B cell (primary cell): ENCODE results near the gene SDC4. TPM values are rescaled to one million over a fixed set of nuclear protein-coding genes. Genes with fewer than 3 reads are reported as not detected.

Experiments used
- ATAC-seq: fragments of 200-7000 bp; cut with Tn5 transposase; one replicate; pipeline ENCODE4 v1.10.0; 2021; ENCODE audit warnings: low read depth, mild to moderate bottlenecking, moderate number of reproducible peaks, moderate library complexity
- CTCF ChIA-PET: fragments of 350-600 bp; sonication (Branson Sonifier 250); formaldehyde crosslinking; loops from one replicate; lab custom pipeline; 2021; ENCODE audit warnings: antibody characterized with exemption, inconsistent platforms; lab: Charles Lee
- POLR2A ChIA-PET: fragments of 350-600 bp; sonication (Branson Sonifier 250); formaldehyde crosslinking; loops from one replicate; lab custom pipeline; 2021; ENCODE audit warnings: antibody characterized with exemption; lab: Charles Lee
- DNase-seq: peaks from one replicate; pipeline ENCODE4 v3.0.0; 2013
- H2AFZ ChIP-seq: 2 replicates; pipeline ENCODE4 v1.6.1; 2012; ENCODE audit warnings: mild to moderate bottlenecking, low read depth, low read length; ENCODE audit not compliant: insufficient read depth, poor library complexity, severe bottlenecking
- H3K27ac ChIP-seq, 2 donors: 1 replicate in 1 of 2; 2 replicates in 1 of 2; pipeline ENCODE4 v1.5.1; 2012 to 2013; ENCODE audit warnings: low read length in 2 of 2, mild to moderate bottlenecking in 2 of 2, moderate library complexity in 1 of 2
- H3K27me3 ChIP-seq, 4 experiments: fragments of 200-600 bp in 1 of 4; sonication (generic) in 1 of 4; replicated peaks in 1 of 4; 1 replicate in 2 of 4; 2 replicates in 2 of 4; pipeline versions ENCODE4 v1.6.1 to v1.7.0; 2013 to 2016; ENCODE audit warnings: low read length in 3 of 4, mild to moderate bottlenecking in 2 of 4, mixed read lengths in 1 of 4, moderate library complexity in 1 of 4; ENCODE audit not compliant: insufficient read depth in 4 of 4, control insufficient read depth in 3 of 4; ENCODE audit errors: control extremely low read depth in 1 of 4
- H3K36me3 ChIP-seq, 2 experiments: replicated peaks in 1 of 2; 1 replicate in 1 of 2; 2 replicates in 1 of 2; pipeline versions ENCODE4 v1.6.1 to v1.7.1; 2013; ENCODE audit warnings: low read length in 1 of 2; ENCODE audit not compliant: insufficient read depth in 2 of 2, control insufficient read depth in 1 of 2; ENCODE audit errors: control extremely low read depth in 1 of 2, extremely low read depth in 1 of 2
- H3K4me1 ChIP-seq, 2 donors: fragments of 200-600 bp in 1 of 2; sonication (generic) in 1 of 2; 1 replicate in 1 of 2; 2 replicates in 1 of 2; pipeline versions ENCODE4 v1.5.1 to v1.6.1; 2013 to 2017; ENCODE audit warnings: low read length in 2 of 2; ENCODE audit not compliant: control insufficient read depth in 2 of 2, insufficient read depth in 2 of 2
- H3K4me2 ChIP-seq: replicated peaks from 2 replicates; pipeline ENCODE3; 2012; ENCODE audit warnings: mild to moderate bottlenecking, low read depth, low read length; ENCODE audit not compliant: poor library complexity, severe bottlenecking
- H3K4me3 ChIP-seq, 5 experiments: fragments of 200-600 bp in 1 of 5; sonication (generic) in 1 of 5; 1 replicate in 3 of 5; 2 replicates in 2 of 5; pipeline versions ENCODE4 v1.5.1 to v1.7.0; 2011 to 2016; ENCODE audit warnings: low read length in 4 of 5, mild to moderate bottlenecking in 4 of 5, low read depth in 2 of 5, control low read depth in 1 of 5, moderate library complexity in 1 of 5; ENCODE audit not compliant: insufficient read depth in 1 of 5; ENCODE audit errors: control extremely low read depth in 1 of 5, extremely low read depth in 1 of 5
- H3K79me2 ChIP-seq: fragments of 200-600 bp; sonication (generic); one replicate; pipeline ENCODE4 v1.6.0; 2016; ENCODE audit warnings: low read length; ENCODE audit not compliant: control insufficient read depth, insufficient read depth
- H3K9ac ChIP-seq: fragments of 200-600 bp; sonication (generic); 2 replicates; pipeline ENCODE4 v1.6.1; 2017; ENCODE audit warnings: mild to moderate bottlenecking, low read length, moderate library complexity
- H3K9me3 ChIP-seq, 3 donors: one replicate each; pipeline versions ENCODE4 v1.6.1 to v1.7.1; 2013; ENCODE audit warnings: low read length in 2 of 3; ENCODE audit not compliant: control insufficient read depth in 2 of 3, insufficient read depth in 1 of 3; ENCODE audit errors: control extremely low read depth in 1 of 3
- H4K20me1 ChIP-seq: 2 replicates; pipeline ENCODE4 v1.6.0; 2012; ENCODE audit warnings: mild to moderate bottlenecking, low read length; ENCODE audit not compliant: insufficient read depth, control insufficient read depth, poor library complexity, severe bottlenecking
- H3K27ac Mint-ChIP-seq: one replicate; pipeline ENCODE4 v1.8.0; 2021; ENCODE audit warnings: mixed read lengths
- H3K27me3 Mint-ChIP-seq: one replicate; pipeline ENCODE4 v1.8.0; 2021; ENCODE audit warnings: mixed read lengths
- H3K4me1 Mint-ChIP-seq: one replicate; pipeline ENCODE4 v1.8.0; 2021; ENCODE audit warnings: mixed read lengths
- H3K4me3 Mint-ChIP-seq: one replicate; pipeline ENCODE4 v1.8.0; 2021; ENCODE audit warnings: mixed read lengths
- H3K9me3 Mint-ChIP-seq: one replicate; pipeline ENCODE4 v1.8.0; 2022; ENCODE audit warnings: mixed read lengths; ENCODE audit not compliant: insufficient read depth
- EZH2 ChIP-seq: IDR thresholded peaks from 2 replicates; pipeline ENCODE4 v1.6.1; 2012; ENCODE audit warnings: borderline replicate concordance, low read depth, mild to moderate bottlenecking, moderate library complexity, low read length; ENCODE audit not compliant: insufficient read depth, poor library complexity, severe bottlenecking
- WGBS: methylation state at CpG from one replicate; pipeline ENCODE4 v1.1.5; 2013; ENCODE audit warnings: missing lambda C conversion rate; ENCODE audit not compliant: insufficient coverage; 5-methylcytosine and 5-hydroxymethylcytosine counted together
- intact Hi-C: fragments of 100-400 bp; cut with micrococcal nuclease; formaldehyde crosslinking; loops from one replicate; pipeline ENCODE4 v1.10.0; 2022
- polyA plus RNA-seq: library from polyadenylated mRNA; depleted of rRNA; stranded (reverse); fragments of >200 nt; gene quantifications from 2 replicates; pipeline ENCODE4 v1.2.3, GENCODE V29; 2012
- total RNA-seq, 2 donors: library from RNA; stranded (reverse); fragments of 120-200 nt in 1 of 2; gene quantifications; 1 replicate in 1 of 2; 2 replicates in 1 of 2; pipeline versions ENCODE4 v1.2.3 to v1.2.4, GENCODE V29; 2013 to 2022
- TF ChIP-seq, protein P1 (sequence below): fragments of 200-600 bp; IDR thresholded peaks from one replicate; pipeline ENCODE4 v1.8.0; 2022; ENCODE audit warnings: antibody characterized with exemption, mild to moderate bottlenecking

Gene SDC4
- total and polyA plus RNA-seq, 2 donors (not counting 1 experiment from before 2014, with no cell fraction given): 0.04 TPM; not detected in 1

DNA sequence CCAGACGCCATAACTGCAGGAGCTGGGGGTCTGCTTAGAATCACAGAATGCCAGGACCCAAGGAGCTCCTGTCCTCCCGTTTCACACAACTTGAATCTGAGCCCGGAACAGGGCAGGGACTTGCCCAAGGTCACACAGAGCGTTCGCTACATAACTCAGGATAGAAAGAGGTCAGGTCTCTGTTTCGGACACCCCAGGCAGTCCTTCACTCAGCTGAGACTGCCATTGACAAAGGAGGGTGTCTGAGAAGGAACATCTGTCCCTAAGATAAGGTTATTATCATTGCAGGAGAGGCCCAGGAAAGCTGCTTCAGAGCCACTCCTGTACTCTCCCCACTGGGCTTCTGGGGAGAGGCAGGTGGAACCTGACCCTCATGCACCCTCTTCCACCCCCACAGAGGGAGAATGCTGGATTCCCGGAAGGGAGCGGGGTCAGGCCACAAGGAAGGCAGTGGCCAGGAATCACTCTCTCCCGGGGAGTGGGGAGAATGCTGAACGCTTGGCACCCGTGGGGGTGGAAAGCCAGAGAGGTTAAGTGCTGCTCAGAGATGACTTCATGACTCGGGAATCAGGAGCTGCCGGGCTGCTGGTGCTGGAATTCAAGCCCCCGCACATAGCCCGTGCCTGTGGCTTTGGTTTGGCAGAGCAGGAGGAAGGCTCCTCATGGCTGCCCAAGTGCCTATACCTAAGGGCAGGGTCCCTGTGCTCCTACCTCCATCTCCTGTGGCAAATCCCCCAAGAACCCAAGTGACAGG, 10.7 kb downstream of the SDC4 start:
- Mint-ChIP-seq H3K4me3 (no peak overlapping the region), H3K9me3 (no peaks in the 10 kb centered on the region), H3K4me1 (no peaks in the 10 kb centered on the region), H3K27ac (no peak overlapping the region), H3K27me3 (peaks cover 7% of the 10 kb centered on the region)
- H2AFZ ChIP-seq: no peak overlapping the region
- H3K27me3 ChIP-seq: peaks cover 0 to 6% (median 0%) of the 10 kb centered on the region in 4 experiments
- H3K79me2 ChIP-seq: no peaks in the 10 kb centered on the region
- POLR2A ChIA-PET: no interaction called here
- DNase-seq: no peak
- H3K9ac ChIP-seq: no peak overlapping the region
- H3K36me3 ChIP-seq: no peaks in the 10 kb centered on the region
- ATAC-seq: no peak
- H3K9me3 ChIP-seq: no peaks in the 10 kb centered on the region
- H3K4me2 ChIP-seq: no peak overlapping the region
- H3K4me3 ChIP-seq: no peak overlapping the region
- CTCF ChIA-PET: interaction anchor here (1.1 to 1.5 kb wide), 2 partner anchors 36 to 99 kb away, joined by 3 read pairs; no protein-coding TSS in a partner anchor
- H4K20me1 ChIP-seq: no peaks in the 10 kb centered on the region
- 97% methylated on average over 15 of the region's 15 CpGs for WGBS
- no peaks in the 10 kb centered on the region for H3K4me1 ChIP-seq
- H3K27ac ChIP-seq: no peak overlapping the region
- intact Hi-C loops: no loop called here
- TF ChIP-seq EZH2: no peak
- TF ChIP-seq, protein P1, sequence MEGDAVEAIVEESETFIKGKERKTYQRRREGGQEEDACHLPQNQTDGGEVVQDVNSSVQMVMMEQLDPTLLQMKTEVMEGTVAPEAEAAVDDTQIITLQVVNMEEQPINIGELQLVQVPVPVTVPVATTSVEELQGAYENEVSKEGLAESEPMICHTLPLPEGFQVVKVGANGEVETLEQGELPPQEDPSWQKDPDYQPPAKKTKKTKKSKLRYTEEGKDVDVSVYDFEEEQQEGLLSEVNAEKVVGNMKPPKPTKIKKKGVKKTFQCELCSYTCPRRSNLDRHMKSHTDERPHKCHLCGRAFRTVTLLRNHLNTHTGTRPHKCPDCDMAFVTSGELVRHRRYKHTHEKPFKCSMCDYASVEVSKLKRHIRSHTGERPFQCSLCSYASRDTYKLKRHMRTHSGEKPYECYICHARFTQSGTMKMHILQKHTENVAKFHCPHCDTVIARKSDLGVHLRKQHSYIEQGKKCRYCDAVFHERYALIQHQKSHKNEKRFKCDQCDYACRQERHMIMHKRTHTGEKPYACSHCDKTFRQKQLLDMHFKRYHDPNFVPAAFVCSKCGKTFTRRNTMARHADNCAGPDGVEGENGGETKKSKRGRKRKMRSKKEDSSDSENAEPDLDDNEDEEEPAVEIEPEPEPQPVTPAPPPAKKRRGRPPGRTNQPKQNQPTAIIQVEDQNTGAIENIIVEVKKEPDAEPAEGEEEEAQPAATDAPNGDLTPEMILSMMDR: no peak
